Mesothelial cell of epicardium (in vitro differentiated cells): ENCODE data around the gene KRTAP10-4. TPM values are rescaled to one million over a fixed set of nuclear protein-coding genes. Genes with fewer than 3 reads are reported as not detected.

Experiments
- DNase-seq, 2 experiments: peaks; one replicate each; pipeline ENCODE4 v3.0.0; 2021; ENCODE audit warnings: low spot score in 2 of 2; ENCODE audit not compliant: unreplicated experiment in 2 of 2
- H3K27ac Mint-ChIP-seq: 2 replicates; pipeline ENCODE4 v1.8.0; 2021; ENCODE audit warnings: mixed read lengths
- H3K27me3 Mint-ChIP-seq: 2 replicates; pipeline ENCODE4 v1.8.0; 2021; ENCODE audit warnings: low read depth, mixed read lengths
- H3K36me3 Mint-ChIP-seq: 2 replicates; pipeline ENCODE4 v1.8.0; 2021; ENCODE audit warnings: mixed read lengths
- H3K4me1 Mint-ChIP-seq: 2 replicates; pipeline ENCODE4 v1.8.0; 2021; ENCODE audit warnings: mixed read lengths
- H3K4me3 Mint-ChIP-seq: 2 replicates; pipeline ENCODE4 v1.8.0; 2021; ENCODE audit warnings: mild to moderate bottlenecking, moderate library complexity, mixed read lengths
- H3K9me3 Mint-ChIP-seq: 2 replicates; pipeline ENCODE4 v1.8.0; 2021; ENCODE audit warnings: mixed read lengths
- CTCF ChIP-seq: fragments of 200-600 bp; sonication (generic); IDR thresholded peaks from one replicate; pipeline ENCODE4 v1.5.0; 2021; ENCODE audit warnings: antibody characterized with exemption; ENCODE audit not compliant: unreplicated experiment
- total RNA-seq: library from RNA; stranded (reverse); gene quantifications from 3 replicates; pipeline ENCODE4 v1.2.1, GENCODE V29; 2021

KRTAP10-4 gene
- total RNA-seq, 1 donor from 2014 or later = not detected

DNA sequence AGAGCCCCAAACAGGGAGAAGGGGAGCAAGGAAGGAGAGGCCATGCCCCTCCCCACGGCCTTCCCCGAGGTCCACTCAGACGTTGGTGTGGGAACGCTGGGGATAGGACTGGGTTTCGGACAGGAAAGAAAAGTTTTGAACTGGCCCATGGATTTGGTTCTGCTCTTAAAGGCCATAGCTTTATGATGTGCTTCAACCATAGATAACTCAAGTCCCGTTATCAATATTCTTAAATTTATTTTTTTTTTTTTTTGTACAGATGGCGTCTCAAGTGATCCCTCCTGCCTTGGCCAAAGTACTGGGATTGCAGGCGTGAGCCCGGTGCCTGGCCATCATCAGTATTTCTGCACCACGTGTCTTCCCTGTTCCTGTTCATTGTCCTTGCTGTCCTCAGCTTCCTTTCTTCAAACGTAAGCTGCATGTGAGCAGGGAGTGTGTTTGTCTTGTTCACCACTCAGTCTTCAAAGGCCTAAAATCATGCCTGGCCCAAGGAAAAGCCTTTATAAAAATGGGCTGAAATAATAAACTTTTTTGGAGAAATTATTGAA, 32.7 kb upstream of the KRTAP10-4 start:
- no peak for DNase-seq
- H3K9me3 Mint-ChIP-seq = peaks cover 10% of the 10 kb centered on the region
- TF ChIP-seq CTCF = no peak
- no peaks in the 10 kb centered on the region for H3K4me1 Mint-ChIP-seq
- H3K27me3 Mint-ChIP-seq = no peaks in the 10 kb centered on the region
- peaks cover 2% of the 10 kb centered on the region for H3K36me3 Mint-ChIP-seq
- no peak overlapping the region for H3K27ac Mint-ChIP-seq
- H3K4me3 Mint-ChIP-seq = no peak overlapping the region

- Mint-ChIP-seq H3K36me3 (peaks cover 9% of the 10 kb centered on the region), H3K4me1 (peaks cover 1% of the 10 kb centered on the region), H3K27me3 (no peaks in the 10 kb centered on the region), H3K9me3 (peaks cover 19% of the 10 kb centered on the region), H3K27ac (no peak overlapping the region), H3K4me3 (no peak overlapping the region)
- no peak for TF ChIP-seq CTCF
- no peak for DNase-seq
Measured at GRCh38 chr21:44542716-44543115, 30.8 kb upstream of the KRTAP10-4 start.

DNA sequence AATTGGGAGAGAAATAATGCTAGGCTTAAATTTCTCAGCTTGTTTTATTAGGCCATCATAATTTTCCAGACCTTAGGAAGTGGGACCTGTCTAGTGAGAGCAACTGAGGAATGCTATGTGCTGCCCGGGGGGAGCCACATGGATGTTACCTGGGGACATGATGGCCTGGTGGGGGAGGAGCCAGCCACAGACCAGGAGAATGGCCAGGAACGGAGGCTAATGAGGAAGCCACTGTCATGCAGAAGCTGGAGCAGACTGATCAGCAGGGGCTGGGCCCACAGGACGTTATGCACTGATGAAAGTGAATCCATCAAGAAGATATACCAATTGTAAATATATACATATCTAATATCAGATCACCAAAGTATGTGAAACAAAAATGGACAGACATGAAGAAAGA, 29.0 kb upstream of the KRTAP10-4 start:
- peaks cover 9% of the 10 kb centered on the region for H3K36me3 Mint-ChIP-seq
- DNase-seq = no peak
- no peak for TF ChIP-seq CTCF
- peaks cover 20% of the 10 kb centered on the region for H3K9me3 Mint-ChIP-seq
- H3K4me3 Mint-ChIP-seq = no peak overlapping the region
- H3K27me3 Mint-ChIP-seq = no peaks in the 10 kb centered on the region
- H3K4me1 Mint-ChIP-seq = peaks cover 16% of the 10 kb centered on the region
- no peak overlapping the region for H3K27ac Mint-ChIP-seq

DNA sequence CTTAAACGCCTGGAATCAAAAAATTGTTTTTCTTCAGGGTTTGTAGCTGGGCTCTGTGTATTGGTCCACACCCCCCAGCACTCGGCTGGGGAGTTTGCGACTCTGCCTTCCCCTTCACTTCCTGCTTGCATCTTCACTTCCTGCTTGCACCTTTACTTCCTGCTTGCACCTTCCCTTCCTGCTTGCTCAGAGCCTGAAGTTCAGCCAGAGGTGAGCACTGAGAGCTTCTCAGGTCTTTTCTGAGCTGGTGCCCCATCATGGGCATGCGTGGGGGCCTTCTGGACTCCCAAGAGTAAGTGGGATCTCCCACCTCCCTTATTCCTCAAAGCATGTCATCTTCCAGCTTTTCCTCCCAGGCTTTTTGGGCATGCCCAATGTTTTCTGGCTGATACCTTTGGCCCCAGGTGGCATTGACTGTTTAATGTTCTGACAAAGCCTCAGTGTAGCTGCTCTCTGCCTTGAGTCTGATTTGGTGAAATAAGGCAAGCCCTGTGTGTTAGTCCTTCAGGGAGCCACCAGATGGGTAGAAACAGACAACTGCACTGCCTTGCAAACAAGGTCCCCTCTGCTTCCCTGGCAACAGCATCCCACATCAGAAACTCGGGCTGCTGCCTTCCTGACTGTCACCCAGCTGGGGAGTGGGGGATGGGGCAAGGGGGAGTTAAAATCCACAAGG, 25.7 kb upstream of the KRTAP10-4 start:
- Mint-ChIP-seq H3K27me3 (no peaks in the 10 kb centered on the region), H3K36me3 (peaks cover 9% of the 10 kb centered on the region), H3K9me3 (peaks cover 20% of the 10 kb centered on the region), H3K27ac (peak overlapping the region; percentile 35), H3K4me3 (no peak overlapping the region), H3K4me1 (peaks cover 35% of the 10 kb centered on the region)
- no peak for DNase-seq
- TF ChIP-seq CTCF = no peak

- Mint-ChIP-seq H3K27me3 (no peaks in the 10 kb centered on the region), H3K9me3 (peaks cover 23% of the 10 kb centered on the region), H3K4me1 (peaks cover 35% of the 10 kb centered on the region), H3K36me3 (peaks cover 9% of the 10 kb centered on the region), H3K4me3 (no peak overlapping the region), H3K27ac (peak overlapping the region; percentile 92)
- DNase-seq = no peak
- TF ChIP-seq CTCF = no peak
Measured at GRCh38 chr21:44548381-44548780, 25.1 kb upstream of the KRTAP10-4 start.
